ENCODE data around the gene PRKCQ. TPM values are rescaled to one million over a fixed set of nuclear protein-coding genes. Genes with fewer than 3 reads are reported as not detected.
A peak's percentile ranks its signal among the peaks of the same experiment; 100 is the strongest.
"Not testable (repeated sequence)": the region's sequence is repeated elsewhere in the genome, so short reads cannot be mapped to it uniquely, and the experiment has no call there.

PRKCQ gene
- total RNA-seq, 1 donor from 2014 or later = 2.3 TPM

DNA sequence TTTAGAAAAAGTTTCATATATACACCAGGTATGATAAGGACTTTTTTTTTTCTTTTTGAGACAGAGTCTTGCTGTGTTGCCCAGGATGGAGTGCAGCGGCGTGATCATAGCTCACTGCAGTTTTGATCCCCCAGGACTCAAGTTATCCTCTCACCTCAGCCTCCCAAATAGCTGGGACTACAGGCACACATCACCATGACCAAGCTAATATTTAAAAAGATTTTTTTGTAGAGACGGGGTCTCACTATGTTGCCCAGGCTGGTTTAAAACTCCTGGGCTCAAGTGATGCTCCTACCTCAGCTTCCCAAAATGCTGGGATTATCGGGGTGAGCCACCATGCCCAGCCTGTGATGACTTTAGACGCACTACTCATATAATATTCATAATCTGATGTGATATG, 2.2 kb upstream of the PRKCQ start:
- Mint-ChIP-seq H3K4me1 (peaks cover 14% of the 10 kb centered on the region), H3K4me3 (no peak overlapping the region), H3K9me3 (no peaks in the 10 kb centered on the region), H3K27me3 (ENCODE audit: low read depth) (peaks cover 33% of the 10 kb centered on the region), H3K36me3 (peaks cover 8% of the 10 kb centered on the region), H3K27ac (no peak overlapping the region)
- DNase-seq (ENCODE audit: low spot score in 2 of 2, unreplicated experiment in 2 of 2) = no peak
- TF ChIP-seq CTCF (IDR thresholded peaks at IDR 0.05; ENCODE audit: unreplicated experiment) = no peak

DNA sequence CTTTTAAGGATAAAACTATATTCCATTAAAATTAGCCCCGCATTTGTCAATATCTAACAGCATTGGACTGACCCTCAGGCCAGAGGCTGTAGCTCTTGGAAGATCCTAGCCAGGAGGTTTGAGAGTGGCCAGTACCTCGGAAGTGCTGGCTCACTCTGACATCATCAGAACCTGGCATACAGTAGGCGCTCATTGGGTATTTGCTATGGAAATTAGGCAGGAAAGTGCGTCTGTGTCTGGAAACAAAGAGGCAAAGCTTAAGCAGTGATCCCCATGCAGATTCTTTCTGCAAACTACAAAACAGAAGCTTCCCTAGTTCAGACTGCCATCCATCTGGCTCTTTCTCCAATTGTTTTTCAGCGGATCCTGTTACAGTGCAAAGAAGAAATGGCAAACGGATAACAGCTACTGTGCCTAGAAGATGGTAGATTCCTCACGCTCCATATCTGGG, 1.7 kb upstream of the PRKCQ start:
- Mint-ChIP-seq H3K27ac (no peak overlapping the region), H3K9me3 (no peaks in the 10 kb centered on the region), H3K36me3 (peaks cover 8% of the 10 kb centered on the region), H3K4me3 (peak overlapping the region; percentile 22), H3K4me1 (peaks cover 14% of the 10 kb centered on the region), H3K27me3 (ENCODE audit: low read depth) (peaks cover 36% of the 10 kb centered on the region)
- TF ChIP-seq CTCF (IDR thresholded peaks at IDR 0.05; ENCODE audit: unreplicated experiment) = no peak
- DNase-seq (ENCODE audit: low spot score in 2 of 2, unreplicated experiment in 2 of 2) = no peak

- peak overlapping the region; percentile 83 for H3K4me3 Mint-ChIP-seq
- peaks cover 14% of the 10 kb centered on the region for H3K4me1 Mint-ChIP-seq
- H3K27me3 Mint-ChIP-seq (ENCODE audit: low read depth) = peaks cover 38% of the 10 kb centered on the region
- H3K27ac Mint-ChIP-seq; DNase-seq (ENCODE audit: low spot score in 2 of 2, unreplicated experiment in 2 of 2); H3K36me3 Mint-ChIP-seq; H3K9me3 Mint-ChIP-seq: not testable (repeated sequence)
Measured at GRCh38 chr10:6581223-6581622, 1.1 kb upstream of the PRKCQ start.

- DNase-seq (ENCODE audit: low spot score in 2 of 2, unreplicated experiment in 2 of 2) = peak; percentile 78 to 93
- Mint-ChIP-seq H3K9me3 (peaks cover 3% of the 10 kb centered on the region), H3K36me3 (peaks cover 8% of the 10 kb centered on the region), H3K4me3 (peak overlapping the region; percentile 83), H3K27ac (peak overlapping the region; percentile 43), H3K4me1 (peaks cover 14% of the 10 kb centered on the region), H3K27me3 (ENCODE audit: low read depth) (peaks cover 42% of the 10 kb centered on the region)
- TF ChIP-seq CTCF (IDR thresholded peaks at IDR 0.05; ENCODE audit: unreplicated experiment) = peak; percentile 79
Measured at GRCh38 chr10:6580279-6581029, 378 bp upstream of the PRKCQ start.

GRCh38 chr10:6579183-6579903, 733 bp downstream of the PRKCQ start:
- no peak for DNase-seq (ENCODE audit: low spot score in 2 of 2, unreplicated experiment in 2 of 2)
- TF ChIP-seq CTCF (IDR thresholded peaks at IDR 0.05; ENCODE audit: unreplicated experiment) = no peak
- H3K4me1 Mint-ChIP-seq = peaks cover 14% of the 10 kb centered on the region
- peaks cover 42% of the 10 kb centered on the region for H3K27me3 Mint-ChIP-seq (ENCODE audit: low read depth)
- H3K27ac Mint-ChIP-seq = no peak overlapping the region
- H3K4me3 Mint-ChIP-seq = peak overlapping the region; percentile 72
- peaks cover 8% of the 10 kb centered on the region for H3K36me3 Mint-ChIP-seq
- peaks cover 3% of the 10 kb centered on the region for H3K9me3 Mint-ChIP-seq

DNA sequence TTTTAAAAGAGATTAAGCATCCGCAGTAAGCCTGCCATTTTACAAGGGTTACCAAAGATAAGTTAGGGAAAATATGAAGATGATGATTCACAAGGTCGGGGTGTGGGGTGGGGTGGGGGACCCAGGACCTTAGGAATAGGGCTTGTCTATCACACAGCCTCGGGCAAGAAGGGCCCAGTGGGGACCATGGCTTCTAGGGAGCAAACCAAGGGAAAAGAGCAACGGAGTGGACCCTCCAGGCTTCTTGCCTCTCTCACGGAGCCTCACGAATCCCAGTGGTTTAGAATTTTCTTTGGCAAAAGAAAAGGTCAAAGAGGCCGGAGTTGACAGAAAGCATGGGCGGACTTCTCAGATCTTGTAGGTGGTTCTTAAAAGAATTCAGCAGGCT, 1.3 kb downstream of the PRKCQ start:
- H3K4me3 Mint-ChIP-seq = peak overlapping the region; percentile 72
- peaks cover 4% of the 10 kb centered on the region for H3K36me3 Mint-ChIP-seq
- TF ChIP-seq CTCF (IDR thresholded peaks at IDR 0.05; ENCODE audit: unreplicated experiment) = no peak
- H3K27ac Mint-ChIP-seq = no peak overlapping the region
- H3K27me3 Mint-ChIP-seq (ENCODE audit: low read depth) = peaks cover 42% of the 10 kb centered on the region
- peaks cover 3% of the 10 kb centered on the region for H3K9me3 Mint-ChIP-seq
- no peak for DNase-seq (ENCODE audit: low spot score in 2 of 2, unreplicated experiment in 2 of 2)
- H3K4me1 Mint-ChIP-seq = peaks cover 14% of the 10 kb centered on the region
